GM19193 (cell line): ENCODE results near the gene LPAR3.

Experiments used
- POLR2A ChIP-seq: IDR thresholded peaks from 4 replicates; pipeline ENCODE4 v1.6.1; 2011; ENCODE audit not compliant: insufficient read depth, insufficient read length; ENCODE audit errors: extremely low read depth

Gene LPAR3

GRCh38 chr1:84872696-84873355 lies 20.2 kb downstream of the LPAR3 start:
- no peak for TF ChIP-seq POLR2A

- TF ChIP-seq POLR2A: no peak
Observed at GRCh38 chr1:84871181-84871580, 21.8 kb downstream of the LPAR3 start.

GRCh38 chr1:84870591-84870990 lies 22.4 kb downstream of the LPAR3 start:
- no peak for TF ChIP-seq POLR2A

GRCh38 chr1:84869720-84870119 lies 23.3 kb downstream of the LPAR3 start:
- no peak for TF ChIP-seq POLR2A

GRCh38 chr1:84862810-84863251 lies 30.2 kb downstream of the LPAR3 start:
- no peak for TF ChIP-seq POLR2A

DNA sequence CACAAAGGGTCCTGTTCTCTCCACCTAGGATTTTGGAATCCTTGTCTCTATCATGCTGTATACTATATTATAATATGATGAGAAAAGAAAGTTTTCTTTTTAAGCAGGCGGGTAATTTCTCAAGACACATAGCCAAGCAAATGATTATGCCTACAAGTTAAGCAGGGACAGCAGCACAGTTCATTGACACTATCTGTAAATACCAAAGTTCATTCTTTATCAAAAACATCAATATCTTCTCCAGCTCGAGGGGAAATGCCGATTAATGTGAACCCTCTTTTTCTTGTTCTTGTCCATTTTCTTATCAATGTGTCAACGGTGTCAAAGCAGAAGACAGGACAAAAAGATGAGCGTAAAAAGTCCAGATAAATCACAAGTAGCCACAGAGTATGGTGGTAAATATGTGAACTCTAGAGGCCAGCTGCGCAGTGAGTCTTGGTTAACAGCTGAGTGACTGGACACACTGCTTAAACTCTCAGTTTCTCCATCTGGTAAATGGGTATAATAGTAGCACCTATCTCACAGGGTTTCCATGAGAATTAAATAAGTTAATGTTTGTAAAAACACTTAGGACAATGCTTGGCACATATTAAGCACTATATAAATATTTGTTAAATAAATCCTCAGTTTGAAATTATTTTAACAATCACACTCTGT lies 30.9 kb downstream of the LPAR3 start:
- TF ChIP-seq POLR2A: no peak

GRCh38 chr1:84861516-84861915 lies 31.5 kb downstream of the LPAR3 start:
- no peak for TF ChIP-seq POLR2A

DNA sequence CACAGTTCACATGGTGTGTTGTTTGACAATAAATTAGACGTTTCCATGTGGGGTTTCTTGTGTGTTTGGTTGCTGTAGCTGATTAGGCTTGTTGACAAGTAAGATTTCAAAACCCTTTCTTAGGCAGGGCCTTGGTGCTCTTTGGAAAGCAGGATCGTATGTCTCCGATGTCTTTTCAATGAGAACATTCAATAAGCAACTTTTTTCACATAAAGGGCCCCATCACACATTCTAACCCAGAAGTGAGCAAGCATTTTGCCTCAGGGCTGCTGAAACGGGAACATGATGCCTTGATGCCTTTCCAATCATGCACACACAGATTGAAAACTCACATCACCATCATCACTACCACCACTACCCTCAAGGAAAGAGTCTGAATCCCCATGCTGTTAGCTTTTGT lies 33.1 kb downstream of the LPAR3 start:
- no peak for TF ChIP-seq POLR2A

DNA sequence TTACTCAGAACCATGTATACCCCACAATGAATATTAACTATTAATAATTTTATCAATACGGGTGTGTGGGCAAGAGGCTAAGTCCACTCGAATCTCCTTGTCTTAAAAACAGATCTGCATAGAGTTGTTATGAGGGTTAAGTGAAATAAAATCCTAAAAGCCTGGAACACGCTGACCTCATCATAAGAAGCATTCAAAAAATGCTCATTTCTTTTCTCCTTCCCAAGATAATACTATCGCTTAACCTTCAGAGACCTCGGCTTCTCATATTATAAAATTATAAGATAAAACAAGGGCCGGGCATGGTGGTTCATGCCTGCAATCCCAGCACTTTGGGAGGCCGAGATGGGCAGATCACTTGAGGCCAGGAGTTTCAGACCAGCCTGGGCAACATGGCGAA lies 35.1 kb downstream of the LPAR3 start:
- no peak for TF ChIP-seq POLR2A

DNA sequence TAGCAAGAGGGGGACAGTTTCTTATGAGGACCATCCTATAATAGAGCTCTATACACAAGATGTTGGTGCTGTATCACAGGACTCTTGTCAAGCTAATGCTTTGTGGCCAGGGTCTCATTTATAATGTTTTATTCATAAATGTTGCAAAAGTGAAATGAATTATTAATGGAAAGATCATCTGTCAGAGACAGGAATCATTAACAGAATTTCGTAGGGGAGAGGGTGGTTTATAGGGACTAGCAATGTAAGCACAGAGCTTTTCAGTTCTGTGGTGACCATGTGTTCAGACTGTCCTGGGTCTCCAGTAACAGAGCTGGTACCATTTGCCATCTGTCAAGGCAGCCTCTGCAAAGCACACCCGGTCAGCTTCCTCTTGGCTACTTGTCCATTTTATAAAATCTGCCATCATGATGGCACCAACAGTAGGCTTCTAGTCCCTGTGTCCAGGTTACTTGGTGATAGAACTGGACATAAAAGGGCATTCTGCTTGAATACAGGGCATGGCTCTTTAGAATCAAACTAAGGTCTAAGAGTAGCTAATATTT lies 36.2 kb downstream of the LPAR3 start:
- TF ChIP-seq POLR2A: no peak

DNA sequence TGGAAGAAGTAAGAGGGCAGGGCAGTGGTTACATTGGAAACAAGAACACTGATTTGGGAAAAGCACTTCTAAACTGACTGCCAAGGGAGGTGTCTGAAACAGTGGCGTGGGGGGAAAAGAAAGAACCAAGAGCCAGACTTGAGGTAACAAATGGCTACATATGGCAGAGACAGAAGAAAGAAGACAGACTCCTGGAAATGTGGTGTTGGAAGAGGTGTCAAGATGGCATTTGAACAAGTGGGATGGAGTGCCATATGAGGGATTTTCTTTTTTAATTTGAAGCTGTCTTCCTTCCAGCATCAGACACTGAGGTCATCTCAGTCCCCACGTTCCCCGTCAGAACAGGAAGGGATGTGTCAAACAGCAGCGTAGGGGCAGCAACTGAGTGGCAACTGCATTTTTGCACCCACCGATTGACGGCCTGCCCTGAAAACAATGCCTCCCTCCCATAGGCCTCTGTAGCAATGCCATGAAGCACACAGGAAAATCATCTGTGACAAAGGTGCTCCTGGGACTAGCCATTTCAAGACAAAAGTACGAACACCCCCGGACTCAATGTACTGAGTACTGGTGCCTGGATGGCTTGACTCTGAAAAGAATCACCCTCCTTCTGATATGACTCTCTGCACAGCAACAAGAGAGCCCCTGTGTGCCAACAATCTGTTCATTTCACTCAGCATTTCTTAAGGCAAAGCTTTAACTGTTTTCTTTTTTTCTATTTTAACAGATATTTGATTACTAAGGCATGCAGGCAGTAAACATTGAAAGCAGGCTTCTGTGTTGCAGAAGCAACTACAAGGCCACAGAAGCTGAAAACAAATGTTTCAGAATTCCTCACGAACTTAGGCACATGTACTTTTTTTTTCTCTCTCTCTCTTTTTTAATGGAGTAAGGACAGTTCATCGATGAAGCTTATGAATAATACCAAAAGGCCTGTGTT lies 37.0 kb downstream of the LPAR3 start:
- TF ChIP-seq POLR2A: no peak

DNA sequence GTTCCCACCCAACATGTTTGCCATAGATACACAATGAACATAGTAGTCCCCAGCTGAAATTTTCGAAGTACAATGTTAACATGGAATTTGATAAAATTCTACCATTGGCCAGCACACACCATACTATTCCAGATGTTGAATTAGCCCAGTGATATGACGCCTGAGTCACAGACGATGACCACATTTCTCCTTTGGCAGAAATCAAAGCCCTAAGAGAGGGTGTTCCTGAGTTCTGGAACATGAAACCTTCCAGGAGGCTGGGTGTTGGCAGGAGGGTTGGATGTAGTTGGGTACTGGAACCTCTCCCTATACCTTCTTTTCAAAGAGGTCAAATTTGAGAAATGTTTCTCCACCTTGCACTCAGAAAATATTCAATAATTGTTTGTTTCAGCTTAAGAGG lies 37.8 kb downstream of the LPAR3 start:
- no peak for TF ChIP-seq POLR2A

- no peak for TF ChIP-seq POLR2A
Observed at GRCh38 chr1:84853741-84854721, 39.0 kb downstream of the LPAR3 start.

- TF ChIP-seq POLR2A: no peak
Observed at GRCh38 chr1:84851839-84852238, 41.2 kb downstream of the LPAR3 start.
